Loucy (cell line): ENCODE measurements around the gene GUCY1A1.

Experiments
- H2AFZ ChIP-seq: fragments of 200-600 bp; sonication (generic); 2 replicates; pipeline ENCODE4 v1.6.0; 2016; ENCODE audit warnings: antibody characterized with exemption, mild to moderate bottlenecking, low read length, moderate library complexity
- H3F3A ChIP-seq: fragments of 200-600 bp; 2 replicates; pipeline ENCODE4 v1.6.0; 2016; ENCODE audit warnings: antibody characterized with exemption, low read depth, mild to moderate bottlenecking
- H3K27me3 ChIP-seq: fragments of 200-600 bp; sonication (generic); 2 replicates; pipeline ENCODE4 v1.6.1; 2014; ENCODE audit warnings: low read length, mild to moderate bottlenecking; ENCODE audit not compliant: insufficient read depth, poor library complexity, severe bottlenecking
- H3K36me3 ChIP-seq: fragments of 200-600 bp; sonication (generic); 2 replicates; pipeline ENCODE4 v1.6.1; 2016; ENCODE audit warnings: low read length; ENCODE audit not compliant: insufficient read depth
- H3K4me1 ChIP-seq: fragments of 200-600 bp; sonication (generic); 2 replicates; pipeline ENCODE4 v1.5.1; 2014; ENCODE audit warnings: low read length, mild to moderate bottlenecking; ENCODE audit not compliant: insufficient read depth, poor library complexity, severe bottlenecking
- H3K4me2 ChIP-seq: fragments of 200-600 bp; sonication (generic); 2 replicates; pipeline ENCODE4 v1.6.0; 2014; ENCODE audit warnings: antibody characterized with exemption, low read length, low read depth, mild to moderate bottlenecking; ENCODE audit not compliant: poor library complexity, severe bottlenecking
- H3K4me3 ChIP-seq: fragments of 200-600 bp; sonication (generic); 2 replicates; pipeline ENCODE4 v1.5.1; 2014; ENCODE audit warnings: low read length, mild to moderate bottlenecking, mixed read lengths; ENCODE audit not compliant: poor library complexity, severe bottlenecking
- H3K79me2 ChIP-seq: fragments of 200-600 bp; sonication (generic); 2 replicates; pipeline ENCODE4 v1.6.1; 2014; ENCODE audit warnings: low read length; ENCODE audit not compliant: insufficient read depth
- H3K9ac ChIP-seq: fragments of 200-600 bp; sonication (generic); 2 replicates; pipeline ENCODE4 v1.6.0; 2014; ENCODE audit warnings: mild to moderate bottlenecking, low read depth, low read length, moderate library complexity; ENCODE audit not compliant: poor library complexity, severe bottlenecking
- H3K9me2 ChIP-seq: fragments of 200-600 bp; sonication (generic); replicated peaks from 2 replicates; pipeline ENCODE4 v1.6.1; 2016; ENCODE audit warnings: low read depth, low read length, mixed read lengths
- H3K9me3 ChIP-seq: fragments of 200-600 bp; sonication (generic); 2 replicates; pipeline ENCODE4 v1.6.1; 2014; ENCODE audit warnings: mild to moderate bottlenecking, antibody characterized with exemption, low read length, low read depth; ENCODE audit not compliant: insufficient read depth
- H4K20me1 ChIP-seq: fragments of 200-600 bp; sonication (generic); 2 replicates; pipeline ENCODE4 v1.6.0; 2014; ENCODE audit warnings: antibody characterized with exemption, low read length, mild to moderate bottlenecking; ENCODE audit not compliant: insufficient read depth, poor library complexity, severe bottlenecking
- CTCF ChIP-seq: fragments of 200-600 bp; sonication (generic); conservative IDR thresholded peaks from 2 replicates; pipeline ENCODE4 v1.5.1; 2014; ENCODE audit warnings: mild to moderate bottlenecking, antibody characterized with exemption, low read length
- EZH2phosphoT487 ChIP-seq: fragments of 200-600 bp; IDR thresholded peaks from 2 replicates; pipeline ENCODE4 v1.6.1; 2018; ENCODE audit warnings: antibody characterized with exemption, mild to moderate bottlenecking, moderate library complexity, borderline replicate concordance

Gene GUCY1A1

GRCh38 chr4:155703486-155704247 is 37.0 kb downstream of the GUCY1A1 start:
- Histone ChIP-seq H3F3A (no peaks in the 10 kb centered on the region), H3K9me3 (no peaks in the 10 kb centered on the region), H2AFZ (no peak overlapping the region), H3K79me2 (no peaks in the 10 kb centered on the region), H3K9me2 (no peaks in the 10 kb centered on the region), H3K27me3 (no peaks in the 10 kb centered on the region), H3K4me3 (no peak overlapping the region), H3K4me1 (no peaks in the 10 kb centered on the region), H3K4me2 (no peak overlapping the region), H3K36me3 (peaks cover 10% of the 10 kb centered on the region; the same call in 1 of the 2 replicates), H4K20me1 (no peaks in the 10 kb centered on the region), H3K9ac (no peak overlapping the region)
- TF ChIP-seq CTCF (no peak), EZH2phosphoT487 (no peak)

- H3K4me3 ChIP-seq, result no peak overlapping the region
- no peaks in the 10 kb centered on the region for H3K79me2 ChIP-seq
- no peaks in the 10 kb centered on the region for H3K27me3 ChIP-seq
- 0 out of 2 replicates have a peak, but pooled peaks cover 8% of the 10 kb centered on the region for H3K36me3 ChIP-seq
- no peak overlapping the region for H3K9ac ChIP-seq
- H3F3A ChIP-seq, result no peaks in the 10 kb centered on the region
- no peak overlapping the region for H2AFZ ChIP-seq
- TF ChIP-seq EZH2phosphoT487 (no peak), CTCF (no peak)
- no peak overlapping the region for H3K4me2 ChIP-seq
- no peaks in the 10 kb centered on the region for H3K9me2 ChIP-seq
- H4K20me1 ChIP-seq, result no peaks in the 10 kb centered on the region
- H3K4me1 ChIP-seq, result no peaks in the 10 kb centered on the region
- H3K9me3 ChIP-seq, result no peaks in the 10 kb centered on the region
These were observed 38.3 kb downstream of the GUCY1A1 start for GRCh38 chr4:155704841-155705404.

- H3K4me1 ChIP-seq, result no peaks in the 10 kb centered on the region
These were observed 39.0 kb downstream of the GUCY1A1 start for GRCh38 chr4:155705664-155706063.

More at GRCh38 chr4:155705664-155706063, 39.0 kb downstream of the GUCY1A1 start:
- no peaks in the 10 kb centered on the region for H3K27me3 ChIP-seq
- H3K9ac ChIP-seq, result no peak overlapping the region
- H3K4me2 ChIP-seq, result no peak overlapping the region
- no peak overlapping the region for H3K4me3 ChIP-seq
- no peaks in the 10 kb centered on the region for H3F3A ChIP-seq
- no peaks in the 10 kb centered on the region for H3K9me3 ChIP-seq
- no peaks in the 10 kb centered on the region for H4K20me1 ChIP-seq
- TF ChIP-seq EZH2phosphoT487 (no peak), CTCF (no peak)
- H2AFZ ChIP-seq, result no peak overlapping the region
- H3K9me2 ChIP-seq, result no peaks in the 10 kb centered on the region
- peaks cover 7% of the 10 kb centered on the region; the same call in 1 of the 2 replicates for H3K36me3 ChIP-seq
- no peaks in the 10 kb centered on the region for H3K79me2 ChIP-seq
